HCT116 (cell line): ENCODE data around the gene ICA1. TPM values are rescaled to one million over a fixed set of nuclear protein-coding genes. Genes with fewer than 3 reads are reported as not detected.

Experiments used
- ATAC-seq: fragments of 200-7000 bp; cut with Tn5 transposase; 2 replicates; pipeline ENCODE4 v1.9.1; 2020; ENCODE audit warnings: mild to moderate bottlenecking, moderate library complexity
- BruUV-seq: library from RNA; stranded (reverse); fragments of 400-500 nt; replicated peaks from 2 replicates; lab custom pipeline; 2021; lab: Mats Ljungman, UMichigan
- CTCF ChIA-PET: fragments of 300-600 bp; sonication (Branson Sonifier 250); formaldehyde crosslinking; loops from one replicate; lab custom pipeline; 2021; ENCODE audit warnings: antibody characterized with exemption; lab: Charles Lee
- POLR2A ChIA-PET: fragments of 300-600, 350-600 bp; sonication (Branson Sonifier 250); formaldehyde crosslinking; loops from one replicate; lab custom pipeline; 2021; ENCODE audit warnings: antibody characterized with exemption; lab: Charles Lee
- RAD21 ChIA-PET, 2 experiments: fragments of 300-600 bp; sonication (Branson Sonifier 250); formaldehyde crosslinking; loops; one replicate each; lab custom pipeline; 2023; ENCODE audit warnings: low total read pairs in 2 of 2; ENCODE audit not compliant: uncharacterized antibody in 2 of 2, unreplicated experiment in 2 of 2, low non-redundant PET in 1 of 2; lab: Charles Lee
- DNase-seq: peaks from one replicate; pipeline ENCODE4 v3.0.0-alpha.2; 2010; ENCODE audit warnings: low read depth, low spot score
- H2AFZ ChIP-seq: fragments of 200-600 bp; shearing (Covaris generic), sonication (generic); 2 replicates; pipeline ENCODE4 v1.6.1; 2017; ENCODE audit warnings: low read depth, mixed run types, mixed read lengths, antibody characterized with exemption, low read length; ENCODE audit not compliant: poor library complexity, severe bottlenecking
- H3K27ac ChIP-seq: 2 replicates; pipeline ENCODE4 v1.5.1; 2012; ENCODE audit warnings: low read depth, low read length
- H3K27me3 ChIP-seq: fragments of 200-600 bp; sonication (generic); 2 replicates; pipeline ENCODE4 v1.6.1; 2016; ENCODE audit warnings: mixed run types, low read length, mixed read lengths; ENCODE audit not compliant: insufficient read depth
- H3K36me3 ChIP-seq, 2 experiments: fragments of 200-500 bp in 1 of 2; fragments of 200-600 bp in 1 of 2; sonication (Bioruptor generic) in 1 of 2; sonication (generic) in 1 of 2; 2 replicates each; pipeline versions ENCODE4 v1.5.1 to v1.6.1; 2014 to 2016; ENCODE audit warnings: low read length in 2 of 2, inconsistent platforms in 1 of 2, mixed read lengths in 1 of 2, mixed run types in 1 of 2; ENCODE audit not compliant: insufficient read depth in 2 of 2, control insufficient read depth in 1 of 2
- H3K4me1 ChIP-seq, 2 experiments: fragments of 200-600 bp in 1 of 2; sonication (generic) in 1 of 2; 2 replicates each; pipeline versions ENCODE4 v1.5.1 to v1.6.1; 2012 to 2017; ENCODE audit warnings: low read length in 2 of 2, inconsistent platforms in 1 of 2, mild to moderate bottlenecking in 1 of 2, mixed read lengths in 1 of 2, mixed run types in 1 of 2, moderate library complexity in 1 of 2; ENCODE audit not compliant: insufficient read depth in 2 of 2, control insufficient read depth in 1 of 2
- H3K4me2 ChIP-seq: fragments of 200-600 bp; sonication (generic); 2 replicates; pipeline ENCODE4 v1.6.1; 2017; ENCODE audit warnings: mixed run types, low read length, mixed read lengths
- H3K4me3 ChIP-seq, 2 experiments: fragments of 200-600 bp in 1 of 2; sonication (generic) in 1 of 2; replicated peaks in 1 of 2; 2 replicates each; pipeline ENCODE4 v1.5.1; 2011 to 2016; ENCODE audit warnings: low read length in 2 of 2, control low read depth in 1 of 2, low read depth in 1 of 2, mild to moderate bottlenecking in 1 of 2, mixed read lengths in 1 of 2, mixed run types in 1 of 2
- H3K79me2 ChIP-seq: fragments of 200-600 bp; sonication (generic); 2 replicates; pipeline ENCODE4 v1.6.1; 2017; ENCODE audit warnings: mild to moderate bottlenecking, mixed run types, low read length, moderate library complexity, mixed read lengths; ENCODE audit not compliant: insufficient read depth
- H3K9ac ChIP-seq: fragments of 200-600 bp; sonication (generic); 2 replicates; pipeline ENCODE4 v1.6.1; 2016; ENCODE audit warnings: low read length, mixed read lengths
- H3K9me2 ChIP-seq: fragments of 200-600 bp; sonication (generic), shearing (Covaris generic); 2 replicates; pipeline ENCODE4 v1.6.1; 2017; ENCODE audit warnings: mixed run types, mild to moderate bottlenecking, moderate library complexity; ENCODE audit not compliant: insufficient read depth
- H3K9me3 ChIP-seq, 2 experiments: fragments of 200-500 bp in 1 of 2; fragments of 200-600 bp in 1 of 2; sonication (Bioruptor generic) in 1 of 2; sonication (generic) in 1 of 2; 2 replicates each; pipeline ENCODE4 v1.6.1; 2014 to 2017; ENCODE audit warnings: low read length in 2 of 2, mixed read lengths in 2 of 2, inconsistent platforms in 1 of 2, low read depth in 1 of 2, mild to moderate bottlenecking in 1 of 2, mixed run types in 1 of 2, moderate library complexity in 1 of 2; ENCODE audit not compliant: control insufficient read depth in 1 of 2, insufficient read depth in 1 of 2
- H4K20me1 ChIP-seq: fragments of 200-600 bp; sonication (generic), shearing (Covaris generic); 2 replicates; pipeline ENCODE4 v1.6.1; 2017; ENCODE audit warnings: mixed run types, mild to moderate bottlenecking, moderate library complexity; ENCODE audit not compliant: insufficient read depth
- CBX3 ChIP-seq: IDR thresholded peaks from 2 replicates; pipeline ENCODE4 v1.6.1; 2012; ENCODE audit warnings: low read depth
- CEBPB ChIP-seq: IDR thresholded peaks from 2 replicates; pipeline ENCODE4 v1.6.1; 2012; ENCODE audit warnings: low read depth
- CTCF ChIP-seq, 3 experiments: fragments of 200-600 bp in 1 of 3; sonication (generic) in 1 of 3; IDR thresholded peaks in 2 of 3; conservative IDR thresholded peaks in 1 of 3; 2 replicates each; pipeline ENCODE4 v1.5.1; 2012 to 2017; ENCODE audit warnings: low read depth in 2 of 3, low read length in 2 of 3, antibody characterized with exemption in 1 of 3, borderline replicate concordance in 1 of 3, control low read depth in 1 of 3, mild to moderate bottlenecking in 1 of 3, mixed read lengths in 1 of 3, mixed run types in 1 of 3, moderate library complexity in 1 of 3; ENCODE audit not compliant: insufficient read depth in 1 of 3
- ELF1 ChIP-seq: IDR thresholded peaks from 2 replicates; pipeline ENCODE4 v1.6.1; 2012; ENCODE audit warnings: low read depth, borderline replicate concordance
- EZH2phosphoT487 ChIP-seq: fragments of 200-600 bp; IDR thresholded peaks from 2 replicates; pipeline ENCODE4 v1.6.1; 2018; ENCODE audit warnings: antibody characterized with exemption, borderline replicate concordance
- POLR2AphosphoS5 ChIP-seq: IDR thresholded peaks from 2 replicates; pipeline ENCODE4 v1.6.1; 2011; ENCODE audit warnings: mild to moderate bottlenecking, low read depth, low read length, moderate library complexity
- RAD21 ChIP-seq: IDR thresholded peaks from 2 replicates; pipeline ENCODE4 v1.6.1; 2012; ENCODE audit warnings: low read depth, mild to moderate bottlenecking
- SP1 ChIP-seq: IDR thresholded peaks from 2 replicates; pipeline ENCODE4 v1.6.1; 2012; ENCODE audit warnings: low read depth
- TCF7L2 ChIP-seq: IDR thresholded peaks from 2 replicates; pipeline ENCODE4 v1.7.0; 2011; ENCODE audit warnings: borderline replicate concordance, inconsistent platforms; ENCODE audit not compliant: insufficient read depth, insufficient read length; ENCODE audit errors: extremely low read depth
- intact Hi-C: fragments of 100-400 bp; cut with micrococcal nuclease; formaldehyde crosslinking; loops from 2 replicates; pipeline ENCODE4 v1.10.0; 2022
- total RNA-seq: library from RNA; stranded (reverse); gene quantifications from one replicate; pipeline ENCODE4 v1.2.1, GENCODE V29; 2021; ENCODE audit not compliant: unreplicated experiment

The ICA1 gene
- total RNA-seq, 1 experiment from 2014 or later: 16.4 TPM

- Histone ChIP-seq H3K27ac (no peak overlapping the region), H3K9me2 (no peaks in the 10 kb centered on the region), H3K36me3 (no peaks in the 10 kb centered on the region), H3K79me2 (no peaks in the 10 kb centered on the region), H3K4me3 (no peak overlapping the region), H2AFZ (no peak overlapping the region), H3K4me2 (no peak overlapping the region), H3K4me1 (no peaks in the 10 kb centered on the region), H3K9ac (no peak overlapping the region), H4K20me1 (no peaks in the 10 kb centered on the region), H3K9me3 (no peaks in the 10 kb centered on the region), H3K27me3 (no peaks in the 10 kb centered on the region)
- CTCF ChIA-PET: interaction anchor here (0.5 kb wide), 1 partner anchor 15 kb away, joined by 3 read pairs; no protein-coding TSS in a partner anchor
- intact Hi-C loops: no loop called here
- RAD21 ChIA-PET: no interaction called here
- TF ChIP-seq RAD21: no peak
- no peak for TF ChIP-seq CTCF (IDR thresholded peaks at IDR 0.05 in 2 of 3, conservative IDR thresholded peaks at IDR 0.05 in 1 of 3; ENCODE audit: borderline replicate concordance in 1 of 3, insufficient read depth in 1 of 3, low read depth in 2 of 3, low read length in 2 of 3)
- TF ChIP-seq SP1: no peak
- ATAC-seq: no peak
- BruUV-seq: no TSS peak
- DNase-seq: no peak
- POLR2A ChIA-PET: no interaction called here
These were observed 22.0 kb upstream of the ICA1 start for GRCh38 chr7:8283968-8284367.

- ChIA-PET CTCF (no interaction called here), POLR2A (no interaction called here), RAD21 (no interaction called here)
- no peak overlapping the region for H3K27ac ChIP-seq
- ATAC-seq (no peak), DNase-seq (no peak)
- no peak overlapping the region for H3K4me2 ChIP-seq
- H3K9me2 ChIP-seq: no peaks in the 10 kb centered on the region
- H3K4me3 ChIP-seq: no peak overlapping the region
- no peak for TF ChIP-seq POLR2AphosphoS5
- no peak for TF ChIP-seq ELF1
- no peak for TF ChIP-seq EZH2phosphoT487
- TF ChIP-seq RAD21: no peak
- TF ChIP-seq TCF7L2: no peak
- TF ChIP-seq CBX3: no peak
- TF ChIP-seq CEBPB: no peak
- H3K27me3 ChIP-seq: no peaks in the 10 kb centered on the region
- H3K4me1 ChIP-seq: no peaks in the 10 kb centered on the region
- no peaks in the 10 kb centered on the region for H3K9me3 ChIP-seq
- no peaks in the 10 kb centered on the region for H3K79me2 ChIP-seq
- intact Hi-C loops: no loop called here
- no peak overlapping the region for H2AFZ ChIP-seq
- no TSS peak for BruUV-seq
- no peaks in the 10 kb centered on the region for H4K20me1 ChIP-seq
- no peak overlapping the region for H3K9ac ChIP-seq
- H3K36me3 ChIP-seq: no peaks in the 10 kb centered on the region
These were observed 20.9 kb upstream of the ICA1 start for GRCh38 chr7:8282871-8283270.
